MM.1S (cell line): ENCODE data around the gene FOXD2.
"Not testable (repeated sequence)": the region's sequence is repeated elsewhere in the genome, so short reads cannot be mapped to it uniquely, and the experiment has no call there.

ENCODE experiments used
- DNase-seq: peaks from one replicate; pipeline ENCODE4 v3.0.0-alpha.2; 2015
- H2AFZ ChIP-seq: fragments of 300-600 bp; sonication (generic); 2 replicates; pipeline ENCODE4 v1.6.0; 2016; ENCODE audit warnings: antibody characterized with exemption, low read length
- H3F3A ChIP-seq: fragments of 300-600 bp; sonication (generic); 2 replicates; pipeline ENCODE4 v1.6.1; 2016; ENCODE audit warnings: mild to moderate bottlenecking, antibody characterized with exemption, low read length, moderate library complexity, mixed read lengths; ENCODE audit not compliant: insufficient read depth
- H3K27ac ChIP-seq: fragments of 300-600 bp; sonication (generic); 2 replicates; pipeline ENCODE4 v1.5.1; 2016; ENCODE audit warnings: mild to moderate bottlenecking, low read length
- H3K27me3 ChIP-seq: fragments of 300-600 bp; sonication (generic); replicated peaks from 2 replicates; pipeline ENCODE4 v1.6.0; 2016; ENCODE audit warnings: low read length; ENCODE audit not compliant: insufficient read depth
- H3K36me3 ChIP-seq: fragments of 300-600 bp; sonication (generic); replicated peaks from 2 replicates; pipeline ENCODE4 v1.6.1; 2016; ENCODE audit warnings: mild to moderate bottlenecking, low read length, mixed read lengths; ENCODE audit not compliant: insufficient read depth
- H3K4me1 ChIP-seq: fragments of 300-600 bp; sonication (generic); 2 replicates; pipeline ENCODE4 v1.6.1; 2016; ENCODE audit warnings: low read length, mixed read lengths
- H3K4me2 ChIP-seq: fragments of 300-600 bp; sonication (generic); 2 replicates; pipeline ENCODE4 v1.6.0; 2016; ENCODE audit warnings: low read depth, low read length
- H3K4me3 ChIP-seq: fragments of 300-600 bp; sonication (generic); 2 replicates; pipeline ENCODE4 v1.5.1; 2016; ENCODE audit warnings: low read length, mixed read lengths
- H3K79me2 ChIP-seq: fragments of 300-600 bp; sonication (generic); 2 replicates; pipeline ENCODE4 v1.6.1; 2016; ENCODE audit warnings: mixed run types, low read length, mixed read lengths
- H3K9ac ChIP-seq: fragments of 300-600 bp; sonication (generic); 2 replicates; pipeline ENCODE4 v1.6.1; 2016; ENCODE audit warnings: low read length, mixed read lengths
- H3K9me2 ChIP-seq: fragments of 300-600 bp; sonication (generic); replicated peaks from 2 replicates; pipeline ENCODE4 v1.6.1; 2016; ENCODE audit warnings: mild to moderate bottlenecking, low read length, mixed read lengths; ENCODE audit not compliant: insufficient read depth
- H3K9me3 ChIP-seq: fragments of 300-600 bp; sonication (generic); replicated peaks from 2 replicates; pipeline ENCODE4 v1.6.1; 2016; ENCODE audit warnings: mild to moderate bottlenecking, low read length, mixed read lengths; ENCODE audit not compliant: insufficient read depth
- H4K20me1 ChIP-seq: fragments of 300-600 bp; sonication (generic); 2 replicates; pipeline ENCODE4 v1.6.1; 2016; ENCODE audit warnings: mild to moderate bottlenecking, low read length, moderate library complexity, mixed read lengths; ENCODE audit not compliant: insufficient read depth
- CTCF ChIP-seq: fragments of 300-600 bp; sonication (generic); IDR thresholded peaks from 2 replicates; pipeline ENCODE4 v1.5.1; 2016; ENCODE audit warnings: antibody characterized with exemption, low read length, mixed read lengths
- EZH2 ChIP-seq: fragments of 300-600 bp; sonication (generic); optimal IDR thresholded peaks from 2 replicates; pipeline ENCODE3; 2017; ENCODE audit warnings: low read depth, mild to moderate bottlenecking, antibody characterized with exemption, low read length, mixed read lengths
- EZH2phosphoT487 ChIP-seq: fragments of 300-600 bp; sonication (generic); IDR thresholded peaks from 2 replicates; pipeline ENCODE4 v1.6.1; 2018; ENCODE audit warnings: antibody characterized with exemption, low read length

Gene FOXD2

GRCh38 chr1:47450606-47451005, 12.8 kb downstream of the FOXD2 start:
- H3K79me2 ChIP-seq = no peaks in the 10 kb centered on the region
- peaks cover 19% of the 10 kb centered on the region for H3K27me3 ChIP-seq

DNA sequence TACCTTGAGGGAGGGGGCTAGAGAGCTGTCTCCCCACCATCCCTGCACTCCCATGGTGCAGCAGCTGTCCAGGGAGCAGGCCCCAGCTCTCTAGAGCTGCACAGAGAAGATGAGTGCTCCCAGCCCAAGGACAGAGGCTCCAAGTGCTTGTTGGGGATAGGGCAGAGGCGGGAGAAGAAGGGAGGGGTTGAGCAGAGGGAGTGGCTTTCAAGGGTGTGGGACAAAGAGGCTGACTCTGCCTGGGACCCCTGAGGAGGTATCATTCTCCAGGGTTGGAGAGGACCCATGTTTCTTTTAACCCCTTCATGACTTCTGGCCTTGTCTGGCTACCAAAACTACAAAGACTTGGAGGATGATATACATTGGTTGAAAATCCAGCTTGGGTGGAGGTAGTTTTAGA, 14.6 kb downstream of the FOXD2 start:
- H3K27me3 ChIP-seq = peaks cover 8% of the 10 kb centered on the region; the same call in 1 of the 2 replicates
- H2AFZ ChIP-seq = no peak overlapping the region
- TF ChIP-seq EZH2phosphoT487 (no peak), EZH2 (no peak), CTCF (no peak)

More at GRCh38 chr1:47450606-47451005, 12.8 kb downstream of the FOXD2 start:
- Histone ChIP-seq H3K4me1 (no peaks in the 10 kb centered on the region), H2AFZ (no peak overlapping the region), H3K9me2 (no peaks in the 10 kb centered on the region), H3K9me3 (no peaks in the 10 kb centered on the region), H4K20me1 (no peaks in the 10 kb centered on the region), H3K36me3 (no peaks in the 10 kb centered on the region), H3K27ac (no peak overlapping the region), H3K4me2 (no peak overlapping the region), H3F3A (no peaks in the 10 kb centered on the region), H3K9ac (no peak overlapping the region), H3K4me3 (no peak overlapping the region)
- no peak for DNase-seq
- TF ChIP-seq CTCF (no peak), EZH2phosphoT487 (no peak), EZH2 (no peak)

GRCh38 chr1:47453910-47454309, 16.1 kb downstream of the FOXD2 start:
- not testable (repeated sequence) for H3K4me2 ChIP-seq, H3K27me3 ChIP-seq, H3K9me2 ChIP-seq, H3K4me1 ChIP-seq, H3F3A ChIP-seq, H3K9me3 ChIP-seq, H3K27ac ChIP-seq, H4K20me1 ChIP-seq, H3K9ac ChIP-seq, H3K4me3 ChIP-seq, H3K36me3 ChIP-seq, H2AFZ ChIP-seq, H3K79me2 ChIP-seq
- TF ChIP-seq CTCF = peak; percentile 28
- DNase-seq = peak; percentile 79

More for the DNA sequence above, 14.6 kb downstream of the FOXD2 start:
- no peaks in the 10 kb centered on the region for H3F3A ChIP-seq
- no peaks in the 10 kb centered on the region for H3K9me3 ChIP-seq
- DNase-seq = no peak
- H4K20me1 ChIP-seq = no peaks in the 10 kb centered on the region
- H3K4me2 ChIP-seq = no peak overlapping the region
- no peaks in the 10 kb centered on the region for H3K36me3 ChIP-seq
- H3K9me2 ChIP-seq = no peaks in the 10 kb centered on the region
- H3K27ac ChIP-seq = no peak overlapping the region
- H3K4me3 ChIP-seq = no peak overlapping the region
- H3K79me2 ChIP-seq = no peaks in the 10 kb centered on the region
- no peaks in the 10 kb centered on the region for H3K4me1 ChIP-seq
- H3K9ac ChIP-seq = no peak overlapping the region
